HL-60 (cell line): ENCODE data around the gene F8A3.
"Not testable (repeated sequence)": the region's sequence is repeated elsewhere in the genome, so short reads cannot be mapped to it uniquely, and the experiment has no call there.

Experiments used
- CTCF ChIP-seq: IDR thresholded peaks from one replicate; pipeline ENCODE4 v1.5.1; 2011; ENCODE audit warnings: low read length, control low read depth, inconsistent platforms; ENCODE audit not compliant: insufficient read depth
- GABPA ChIP-seq: IDR thresholded peaks from 2 replicates; pipeline ENCODE4 v1.6.1; 2012; ENCODE audit warnings: low read depth
- POLR2AphosphoS5 ChIP-seq: IDR thresholded peaks from 2 replicates; pipeline ENCODE4 v1.6.1; 2012; ENCODE audit warnings: low read depth
- REST ChIP-seq: IDR thresholded peaks from 2 replicates; pipeline ENCODE4 v1.6.1; 2012; ENCODE audit warnings: low read depth; ENCODE audit not compliant: insufficient replicate concordance
- SPI1 ChIP-seq: IDR thresholded peaks from 2 replicates; pipeline ENCODE4 v1.6.1; 2012; ENCODE audit warnings: low read depth, mild to moderate bottlenecking, borderline replicate concordance

GRCh38 chrX:155460501-155460900, 2.1 kb upstream of the F8A3 start:
- TF ChIP-seq CTCF, REST, POLR2AphosphoS5, GABPA, SPI1: not testable (repeated sequence)
